Panc1 (cell line): Measurements from ENCODE around the gene L2HGDH. TPM values are rescaled to one million over a fixed set of nuclear protein-coding genes. Genes with fewer than 3 reads are reported as not detected.

Experiments
- ATAC-seq: fragments of 200-7000 bp; cut with Tn5 transposase; 2 replicates; pipeline ENCODE4 v1.9.1; 2020; ENCODE audit warnings: mild to moderate bottlenecking, moderate library complexity
- BruUV-seq: library from RNA; stranded (reverse); fragments of 400-500 nt; replicated peaks from 2 replicates; lab custom pipeline; 2021; lab: Mats Ljungman, UMichigan
- CTCF ChIA-PET: fragments of 300-600 bp; sonication (Branson Sonifier 250); formaldehyde crosslinking; loops from one replicate; lab custom pipeline; 2022; ENCODE audit warnings: antibody characterized with exemption; lab: Charles Lee
- POLR2A ChIA-PET: fragments of 300-600 bp; sonication (Branson Sonifier 250); formaldehyde crosslinking; loops from one replicate; lab custom pipeline; 2022; ENCODE audit warnings: antibody characterized with exemption; lab: Charles Lee
- DNase-seq: peaks from one replicate; pipeline ENCODE4 v3.0.0-alpha.2; 2010; ENCODE audit warnings: low read depth, low spot score
- H3K27ac ChIP-seq: 2 replicates; pipeline ENCODE4 v1.5.1; 2011; ENCODE audit warnings: mild to moderate bottlenecking, low read length, inconsistent platforms
- H3K27me3 ChIP-seq: fragments of 200-500 bp; sonication (Bioruptor generic); 2 replicates; pipeline ENCODE4 v1.6.0; 2014; ENCODE audit warnings: low read length, inconsistent platforms; ENCODE audit not compliant: control insufficient read depth, insufficient read depth
- H3K36me3 ChIP-seq: fragments of 200-500 bp; sonication (Bioruptor generic); 2 replicates; pipeline ENCODE4 v1.5.1; 2014; ENCODE audit warnings: inconsistent platforms, mild to moderate bottlenecking, low read length, moderate library complexity; ENCODE audit not compliant: control insufficient read depth, insufficient read depth
- H3K4me1 ChIP-seq: 2 replicates; pipeline ENCODE4 v1.5.1; 2011; ENCODE audit warnings: inconsistent platforms, mild to moderate bottlenecking, low read length, moderate library complexity; ENCODE audit not compliant: control insufficient read depth, insufficient read depth
- H3K4me3 ChIP-seq, 2 experiments: 2 replicates each; pipeline ENCODE4 v1.5.1; 2011 to 2012; ENCODE audit warnings: low read depth in 2 of 2, low read length in 2 of 2, mild to moderate bottlenecking in 2 of 2, inconsistent platforms in 1 of 2, moderate library complexity in 1 of 2
- H3K9me3 ChIP-seq: fragments of 200-500 bp; sonication (Bioruptor generic); 2 replicates; pipeline ENCODE4 v1.5.1; 2014; ENCODE audit warnings: low read depth, mild to moderate bottlenecking, inconsistent platforms, low read length, moderate library complexity; ENCODE audit not compliant: control insufficient read depth, insufficient read depth
- POLR2AphosphoS5 ChIP-seq: IDR thresholded peaks from 2 replicates; pipeline ENCODE4 v1.6.1; 2012; ENCODE audit warnings: mild to moderate bottlenecking, low read depth, low read length, moderate library complexity
- SIN3A ChIP-seq: IDR thresholded peaks from 2 replicates; pipeline ENCODE4 v1.6.1; 2012; ENCODE audit warnings: low read depth, mild to moderate bottlenecking, low read length, moderate library complexity, borderline replicate concordance; ENCODE audit not compliant: insufficient read depth
- TCF7L2 ChIP-seq: IDR thresholded peaks from 2 replicates; pipeline ENCODE4 v1.6.1; 2011; ENCODE audit warnings: mild to moderate bottlenecking, low read depth, low read length, inconsistent platforms
- in situ Hi-C: cut with HindIII; loops from 2 replicates; pipeline ENCODE4 v1.10.0; 2016; ENCODE audit warnings: low sequenced_read_pairs, low pct_unique_long_range_greater_than_20kb
- intact Hi-C: fragments of 100-400 bp; cut with micrococcal nuclease; formaldehyde crosslinking; loops from one replicate; pipeline ENCODE4 v1.10.0; 2022; ENCODE audit not compliant: unreplicated experiment
- total RNA-seq: library from RNA; stranded (reverse); gene quantifications from one replicate; pipeline ENCODE4 v1.2.1, GENCODE V29; 2021; ENCODE audit not compliant: unreplicated experiment
- TF ChIP-seq, protein P1 (sequence below), 2 experiments: IDR thresholded peaks; 2 replicates each; pipeline ENCODE4 v1.6.1; 2011 to 2012; ENCODE audit warnings: low read depth in 2 of 2, control low read depth in 1 of 2, low read length in 1 of 2, mild to moderate bottlenecking in 1 of 2, moderate library complexity in 1 of 2; ENCODE audit not compliant: insufficient read depth in 1 of 2
- TF ChIP-seq, protein P2 (sequence below): fragments of 450-650 bp; IDR thresholded peaks from 2 replicates; pipeline ENCODE4 v1.5.1; 2017; ENCODE audit warnings: mild to moderate bottlenecking

The L2HGDH gene
- total RNA-seq, 1 experiment from 2014 or later = 15.0 TPM

DNA sequence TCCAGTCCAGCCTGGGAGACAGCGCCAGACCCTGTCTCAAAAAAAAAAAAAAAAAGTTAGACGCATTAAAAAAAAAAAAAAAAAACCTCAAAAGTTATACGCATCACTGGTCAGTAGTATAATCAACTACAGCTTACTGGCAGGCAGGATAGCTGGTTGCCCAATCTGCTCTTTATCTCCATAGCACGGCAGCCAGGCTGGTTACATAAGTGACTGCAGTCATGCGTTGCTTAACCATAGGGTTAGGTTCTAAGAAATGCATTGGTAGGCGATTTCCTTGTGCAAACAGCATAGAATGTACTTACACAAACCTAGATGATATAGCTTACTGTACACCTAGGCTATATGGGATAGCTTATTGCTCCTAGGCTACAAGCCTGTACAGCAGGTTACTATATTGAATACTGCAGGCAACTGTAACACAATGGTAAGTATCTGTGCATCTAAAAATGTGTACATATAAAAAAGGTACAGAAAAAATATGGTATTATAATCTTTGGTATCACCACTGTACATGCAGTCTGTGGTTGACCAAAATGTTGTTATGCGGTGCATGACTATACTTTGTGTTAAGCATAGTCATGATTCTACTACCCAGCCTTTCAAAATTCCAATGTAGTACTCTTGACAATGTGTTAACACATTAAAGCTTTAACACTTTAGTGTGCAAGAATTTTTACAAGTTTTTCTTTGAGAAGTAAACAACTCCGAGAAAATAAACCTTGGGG, 8.1 kb downstream of the L2HGDH start:
- ATAC-seq (no peak), DNase-seq (no peak)
- TF ChIP-seq TCF7L2 (no peak), POLR2AphosphoS5 (no peak), SIN3A (no peak)
- TF ChIP-seq, protein P1, sequence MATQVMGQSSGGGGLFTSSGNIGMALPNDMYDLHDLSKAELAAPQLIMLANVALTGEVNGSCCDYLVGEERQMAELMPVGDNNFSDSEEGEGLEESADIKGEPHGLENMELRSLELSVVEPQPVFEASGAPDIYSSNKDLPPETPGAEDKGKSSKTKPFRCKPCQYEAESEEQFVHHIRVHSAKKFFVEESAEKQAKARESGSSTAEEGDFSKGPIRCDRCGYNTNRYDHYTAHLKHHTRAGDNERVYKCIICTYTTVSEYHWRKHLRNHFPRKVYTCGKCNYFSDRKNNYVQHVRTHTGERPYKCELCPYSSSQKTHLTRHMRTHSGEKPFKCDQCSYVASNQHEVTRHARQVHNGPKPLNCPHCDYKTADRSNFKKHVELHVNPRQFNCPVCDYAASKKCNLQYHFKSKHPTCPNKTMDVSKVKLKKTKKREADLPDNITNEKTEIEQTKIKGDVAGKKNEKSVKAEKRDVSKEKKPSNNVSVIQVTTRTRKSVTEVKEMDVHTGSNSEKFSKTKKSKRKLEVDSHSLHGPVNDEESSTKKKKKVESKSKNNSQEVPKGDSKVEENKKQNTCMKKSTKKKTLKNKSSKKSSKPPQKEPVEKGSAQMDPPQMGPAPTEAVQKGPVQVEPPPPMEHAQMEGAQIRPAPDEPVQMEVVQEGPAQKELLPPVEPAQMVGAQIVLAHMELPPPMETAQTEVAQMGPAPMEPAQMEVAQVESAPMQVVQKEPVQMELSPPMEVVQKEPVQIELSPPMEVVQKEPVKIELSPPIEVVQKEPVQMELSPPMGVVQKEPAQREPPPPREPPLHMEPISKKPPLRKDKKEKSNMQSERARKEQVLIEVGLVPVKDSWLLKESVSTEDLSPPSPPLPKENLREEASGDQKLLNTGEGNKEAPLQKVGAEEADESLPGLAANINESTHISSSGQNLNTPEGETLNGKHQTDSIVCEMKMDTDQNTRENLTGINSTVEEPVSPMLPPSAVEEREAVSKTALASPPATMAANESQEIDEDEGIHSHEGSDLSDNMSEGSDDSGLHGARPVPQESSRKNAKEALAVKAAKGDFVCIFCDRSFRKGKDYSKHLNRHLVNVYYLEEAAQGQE (IDR thresholded peaks at IDR 0.05; ENCODE audit: insufficient read depth in 1 of 2, low read depth in 2 of 2, low read length in 1 of 2) = no peak
- TF ChIP-seq, protein P2, sequence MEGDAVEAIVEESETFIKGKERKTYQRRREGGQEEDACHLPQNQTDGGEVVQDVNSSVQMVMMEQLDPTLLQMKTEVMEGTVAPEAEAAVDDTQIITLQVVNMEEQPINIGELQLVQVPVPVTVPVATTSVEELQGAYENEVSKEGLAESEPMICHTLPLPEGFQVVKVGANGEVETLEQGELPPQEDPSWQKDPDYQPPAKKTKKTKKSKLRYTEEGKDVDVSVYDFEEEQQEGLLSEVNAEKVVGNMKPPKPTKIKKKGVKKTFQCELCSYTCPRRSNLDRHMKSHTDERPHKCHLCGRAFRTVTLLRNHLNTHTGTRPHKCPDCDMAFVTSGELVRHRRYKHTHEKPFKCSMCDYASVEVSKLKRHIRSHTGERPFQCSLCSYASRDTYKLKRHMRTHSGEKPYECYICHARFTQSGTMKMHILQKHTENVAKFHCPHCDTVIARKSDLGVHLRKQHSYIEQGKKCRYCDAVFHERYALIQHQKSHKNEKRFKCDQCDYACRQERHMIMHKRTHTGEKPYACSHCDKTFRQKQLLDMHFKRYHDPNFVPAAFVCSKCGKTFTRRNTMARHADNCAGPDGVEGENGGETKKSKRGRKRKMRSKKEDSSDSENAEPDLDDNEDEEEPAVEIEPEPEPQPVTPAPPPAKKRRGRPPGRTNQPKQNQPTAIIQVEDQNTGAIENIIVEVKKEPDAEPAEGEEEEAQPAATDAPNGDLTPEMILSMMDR = no peak
- Histone ChIP-seq H3K27ac (no peak overlapping the region), H3K27me3 (no peaks in the 10 kb centered on the region), H3K36me3 (no peaks in the 10 kb centered on the region; the same call in 1 of the 2 replicates), H3K4me1 (no peaks in the 10 kb centered on the region), H3K9me3 (no peaks in the 10 kb centered on the region), H3K4me3 (no peak overlapping the region)
- intact Hi-C loops = no loop called here
- POLR2A ChIA-PET = no interaction called here
- CTCF ChIA-PET = interaction anchor here (0.6 kb wide), 1 partner anchor 20 kb away, joined by 5 read pairs; no protein-coding TSS in a partner anchor
- in situ Hi-C loops = no loop called here
- BruUV-seq = no TSS peak

DNA sequence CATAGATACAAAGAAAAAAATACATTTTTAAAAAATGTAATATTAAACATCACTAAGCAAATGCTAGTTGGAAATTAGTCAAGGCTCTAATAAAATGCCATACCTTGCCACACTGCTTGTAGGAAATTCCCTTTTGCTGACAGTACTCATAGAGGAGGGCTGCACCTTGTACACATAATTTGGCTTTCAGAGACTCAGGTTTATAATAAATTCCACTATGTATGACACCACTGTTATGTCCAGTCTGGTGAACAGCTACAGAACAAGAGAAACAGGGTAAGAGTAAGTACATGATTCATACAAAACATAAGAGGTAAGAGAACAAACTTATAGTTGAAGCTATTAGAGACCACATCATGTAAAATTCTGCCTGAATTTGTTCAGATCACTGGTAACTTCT, 10.1 kb downstream of the L2HGDH start:
- POLR2A ChIA-PET = no interaction called here
- in situ Hi-C loops = no loop called here
- no peaks in the 10 kb centered on the region; the same call in 1 of the 2 replicates for H3K36me3 ChIP-seq
- ATAC-seq (no peak), DNase-seq (no peak)
- no peaks in the 10 kb centered on the region for H3K27me3 ChIP-seq
- BruUV-seq = no TSS peak
- no peak overlapping the region for H3K4me3 ChIP-seq
- no peak overlapping the region for H3K27ac ChIP-seq
- no peak for TF ChIP-seq TCF7L2
- TF ChIP-seq, protein P2 = no peak
- TF ChIP-seq, protein P1 (IDR thresholded peaks at IDR 0.05; ENCODE audit: insufficient read depth in 1 of 2, low read depth in 2 of 2, low read length in 1 of 2) = no peak
- H3K9me3 ChIP-seq = no peaks in the 10 kb centered on the region
- no peaks in the 10 kb centered on the region for H3K4me1 ChIP-seq
- CTCF ChIA-PET = interaction anchor here (0.6 kb wide), 1 partner anchor 25 kb away, joined by 4 read pairs; no protein-coding TSS in a partner anchor
- intact Hi-C loops = no loop called here
